Neural crest cell (in vitro differentiated cells): ENCODE measurements around the gene AMY1B. TPM values are rescaled to one million over a fixed set of nuclear protein-coding genes. Genes with fewer than 3 reads are reported as not detected.
"Not testable (repeated sequence)": the region's sequence is repeated elsewhere in the genome, so short reads cannot be mapped to it uniquely, and the experiment has no call there.

ENCODE experiments used
- DNase-seq: peaks from one replicate; pipeline ENCODE4 v3.0.0; 2021; ENCODE audit warnings: low read depth, mixed read lengths, low spot score
- H3K27ac Mint-ChIP-seq: one replicate; pipeline ENCODE4 v1.8.0; 2021; ENCODE audit warnings: mild to moderate bottlenecking, mixed read lengths; ENCODE audit not compliant: unreplicated experiment
- H3K27me3 Mint-ChIP-seq: 2 replicates; pipeline ENCODE4 v1.8.0; 2021; ENCODE audit warnings: low read depth, mild to moderate bottlenecking, mixed read lengths
- H3K36me3 Mint-ChIP-seq: 2 replicates; pipeline ENCODE4 v1.8.0; 2021; ENCODE audit warnings: low read depth, mild to moderate bottlenecking, mixed read lengths
- H3K4me1 Mint-ChIP-seq: 2 replicates; pipeline ENCODE4 v1.8.0; 2021; ENCODE audit warnings: mixed read lengths
- H3K4me3 Mint-ChIP-seq: one replicate; pipeline ENCODE4 v1.8.0; 2021; ENCODE audit warnings: mild to moderate bottlenecking, mixed read lengths
- H3K9me3 Mint-ChIP-seq: 2 replicates; pipeline ENCODE4 v1.8.0; 2021; ENCODE audit warnings: mixed read lengths
- long read RNA-seq: library from polyadenylated mRNA; unstranded; transcript quantifications from one replicate; pipeline ENCODE4 v2.0.0, GENCODE V29; 2020
- total RNA-seq: library from RNA; stranded (reverse); gene quantifications from 2 replicates; pipeline ENCODE4 v1.2.1, GENCODE V29; 2021

AMY1B gene
- not detected in 2 replicates for total RNA-seq
- long read RNA-seq, result 0 reads

- H3K27me3 Mint-ChIP-seq, H3K9me3 Mint-ChIP-seq, H3K36me3 Mint-ChIP-seq, H3K27ac Mint-ChIP-seq, DNase-seq, H3K4me3 Mint-ChIP-seq, H3K4me1 Mint-ChIP-seq: not testable (repeated sequence)
Observed at GRCh38 chr1:103696110-103696509, at the start of gene AMY1B. TSS of gene AMY1B (minus strand) at chr1:103696210. CDS start at chr1:103695639, 571 bp downstream.

- not testable (repeated sequence) for DNase-seq, H3K9me3 Mint-ChIP-seq, H3K36me3 Mint-ChIP-seq, H3K27ac Mint-ChIP-seq, H3K4me1 Mint-ChIP-seq, H3K4me3 Mint-ChIP-seq, H3K27me3 Mint-ChIP-seq
Observed at GRCh38 chr1:103745040-103745439, 49.0 kb upstream of the AMY1B start.

DNA sequence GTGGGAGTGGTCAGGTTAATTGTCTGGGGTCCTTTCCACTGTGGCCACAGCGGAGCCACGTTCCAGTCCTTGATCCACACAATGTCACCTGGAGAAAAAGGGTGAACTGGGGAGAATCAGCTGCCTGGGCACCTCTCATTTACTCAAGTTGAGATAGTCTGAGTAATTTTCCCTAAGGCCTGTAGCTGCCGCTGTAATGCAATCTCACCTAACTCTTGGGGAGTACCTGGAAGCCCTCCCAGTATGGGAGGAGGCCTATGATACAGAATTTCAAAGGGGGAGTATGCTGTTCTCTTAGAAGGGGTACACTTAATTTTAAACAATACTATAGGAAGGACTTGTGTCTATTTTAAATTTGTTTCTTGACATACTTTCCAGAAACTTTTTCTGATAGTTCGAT is 48.4 kb upstream of the AMY1B start:
- H3K27ac Mint-ChIP-seq, H3K4me3 Mint-ChIP-seq, H3K4me1 Mint-ChIP-seq, H3K9me3 Mint-ChIP-seq, DNase-seq, H3K27me3 Mint-ChIP-seq, H3K36me3 Mint-ChIP-seq: not testable (repeated sequence)

GRCh38 chr1:103738031-103738430 is 42.0 kb upstream of the AMY1B start:
- not testable (repeated sequence) for H3K36me3 Mint-ChIP-seq, H3K4me1 Mint-ChIP-seq, H3K27ac Mint-ChIP-seq, DNase-seq, H3K4me3 Mint-ChIP-seq, H3K9me3 Mint-ChIP-seq, H3K27me3 Mint-ChIP-seq

GRCh38 chr1:103735334-103735733 is 39.3 kb upstream of the AMY1B start:
- H3K4me3 Mint-ChIP-seq, DNase-seq, H3K27me3 Mint-ChIP-seq, H3K36me3 Mint-ChIP-seq, H3K27ac Mint-ChIP-seq, H3K4me1 Mint-ChIP-seq, H3K9me3 Mint-ChIP-seq: not testable (repeated sequence)

GRCh38 chr1:103721473-103721872 is 25.5 kb upstream of the AMY1B start:
- not testable (repeated sequence) for H3K4me3 Mint-ChIP-seq, H3K27ac Mint-ChIP-seq, H3K9me3 Mint-ChIP-seq, H3K36me3 Mint-ChIP-seq, H3K4me1 Mint-ChIP-seq, H3K27me3 Mint-ChIP-seq, DNase-seq

DNA sequence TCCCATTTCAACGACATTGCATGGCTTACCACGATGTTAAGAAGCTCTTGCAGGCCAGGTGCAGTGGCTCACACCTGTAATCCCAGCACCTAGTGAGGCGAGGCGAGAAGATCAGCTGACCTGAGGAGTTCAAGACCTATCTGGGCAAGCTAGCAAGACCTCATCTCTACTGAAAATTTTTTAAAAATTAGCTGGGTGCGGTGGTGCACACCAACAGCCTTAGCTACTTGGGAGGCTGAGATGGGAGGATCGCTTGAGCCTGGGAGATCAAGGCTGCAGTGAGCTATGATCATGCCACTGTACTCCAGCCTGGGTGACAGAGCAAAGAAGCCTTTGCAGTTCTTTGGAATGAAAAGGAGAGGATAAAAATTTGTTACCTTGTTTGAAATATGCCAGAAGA is 21.4 kb upstream of the AMY1B start:
- not testable (repeated sequence) for H3K9me3 Mint-ChIP-seq, H3K27me3 Mint-ChIP-seq, H3K4me1 Mint-ChIP-seq, H3K27ac Mint-ChIP-seq, H3K36me3 Mint-ChIP-seq, DNase-seq, H3K4me3 Mint-ChIP-seq

GRCh38 chr1:103710381-103710780 is 14.4 kb upstream of the AMY1B start:
- H3K27me3 Mint-ChIP-seq, H3K36me3 Mint-ChIP-seq, H3K27ac Mint-ChIP-seq, H3K4me1 Mint-ChIP-seq, DNase-seq, H3K9me3 Mint-ChIP-seq, H3K4me3 Mint-ChIP-seq: not testable (repeated sequence)

- H3K27ac Mint-ChIP-seq, H3K9me3 Mint-ChIP-seq, H3K27me3 Mint-ChIP-seq, H3K4me1 Mint-ChIP-seq, DNase-seq, H3K4me3 Mint-ChIP-seq, H3K36me3 Mint-ChIP-seq: not testable (repeated sequence)
Observed at GRCh38 chr1:103707670-103708069, 11.7 kb upstream of the AMY1B start.

DNA sequence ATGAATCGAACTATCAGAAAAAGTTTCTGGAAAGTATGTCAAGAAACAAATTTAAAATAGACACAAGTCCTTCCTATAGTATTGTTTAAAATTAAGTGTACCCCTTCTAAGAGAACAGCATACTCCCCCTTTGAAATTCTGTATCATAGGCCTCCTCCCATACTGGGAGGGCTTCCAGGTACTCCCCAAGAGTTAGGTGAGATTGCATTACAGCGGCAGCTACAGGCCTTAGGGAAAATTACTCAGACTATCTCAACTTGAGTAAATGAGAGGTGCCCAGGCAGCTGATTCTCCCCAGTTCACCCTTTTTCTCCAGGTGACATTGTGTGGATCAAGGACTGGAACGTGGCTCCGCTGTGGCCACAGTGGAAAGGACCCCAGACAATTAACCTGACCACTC is 5.2 kb upstream of the AMY1B start:
- H3K9me3 Mint-ChIP-seq, H3K27me3 Mint-ChIP-seq, H3K36me3 Mint-ChIP-seq, H3K27ac Mint-ChIP-seq, H3K4me1 Mint-ChIP-seq, DNase-seq, H3K4me3 Mint-ChIP-seq: not testable (repeated sequence)

DNA sequence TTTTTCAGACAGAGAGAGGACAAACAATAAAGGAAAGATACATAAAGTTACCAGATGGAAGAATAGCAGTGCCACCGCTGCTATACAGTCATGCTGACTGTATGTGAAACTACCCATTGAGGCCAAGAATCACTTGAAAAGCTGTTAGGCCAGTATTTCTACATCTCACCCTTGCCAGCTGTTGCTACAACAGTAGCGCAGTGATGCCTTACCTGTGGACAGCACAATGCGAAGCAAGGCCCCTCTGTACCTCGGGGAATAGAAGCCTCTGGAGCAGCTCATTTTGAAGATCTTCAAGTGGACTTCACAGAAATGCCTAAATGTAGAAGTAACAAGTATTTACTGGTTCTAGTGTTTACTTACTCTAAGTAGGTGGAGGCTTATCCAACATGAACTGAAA is 4.7 kb upstream of the AMY1B start:
- not testable (repeated sequence) for DNase-seq, H3K27ac Mint-ChIP-seq, H3K4me1 Mint-ChIP-seq, H3K4me3 Mint-ChIP-seq, H3K27me3 Mint-ChIP-seq, H3K9me3 Mint-ChIP-seq, H3K36me3 Mint-ChIP-seq

DNA sequence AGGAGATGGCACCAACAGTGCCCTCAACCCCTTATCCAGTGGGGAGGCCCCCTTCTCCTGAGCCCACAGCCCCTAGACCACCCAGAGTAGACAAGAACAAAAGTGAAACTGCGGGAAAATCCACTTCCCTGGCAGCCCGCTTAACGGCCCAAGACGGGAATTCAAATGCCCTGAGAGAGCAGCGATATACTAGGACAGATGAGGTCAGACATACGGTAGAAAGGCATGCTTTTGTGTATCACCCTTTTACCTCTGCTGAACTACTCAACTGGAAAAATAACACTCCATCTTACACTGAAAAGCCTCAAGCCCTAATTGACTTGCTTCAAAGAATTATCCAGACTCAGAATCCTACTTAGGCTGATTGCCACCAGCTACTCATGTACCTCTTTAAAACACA is 1.4 kb upstream of the AMY1B start:
- not testable (repeated sequence) for H3K27ac Mint-ChIP-seq, H3K27me3 Mint-ChIP-seq, H3K9me3 Mint-ChIP-seq, H3K4me1 Mint-ChIP-seq, DNase-seq, H3K36me3 Mint-ChIP-seq, H3K4me3 Mint-ChIP-seq

- not testable (repeated sequence) for H3K4me3 Mint-ChIP-seq, H3K4me1 Mint-ChIP-seq, H3K9me3 Mint-ChIP-seq, DNase-seq, H3K27me3 Mint-ChIP-seq, H3K27ac Mint-ChIP-seq, H3K36me3 Mint-ChIP-seq
Observed at GRCh38 chr1:103676335-103676734, 19.7 kb downstream of the AMY1B start.

GRCh38 chr1:103655460-103655859 is 40.5 kb downstream of the AMY1B start, which contains the start of gene AMY1A:
TSS of gene AMY1A (plus strand) at chr1:103655760. CDS start at chr1:103656331, 571 bp downstream.
- H3K27me3 Mint-ChIP-seq, H3K4me3 Mint-ChIP-seq, DNase-seq: not testable (repeated sequence)

GRCh38 chr1:103654133-103654532 is 41.9 kb downstream of the AMY1B start:
- H3K27ac Mint-ChIP-seq, H3K9me3 Mint-ChIP-seq, H3K36me3 Mint-ChIP-seq, H3K4me1 Mint-ChIP-seq, H3K27me3 Mint-ChIP-seq, H3K4me3 Mint-ChIP-seq, DNase-seq: not testable (repeated sequence)

More at GRCh38 chr1:103655460-103655859, 40.5 kb downstream of the AMY1B start, which contains the start of gene AMY1A:
- not testable (repeated sequence) for H3K4me1 Mint-ChIP-seq, H3K9me3 Mint-ChIP-seq, H3K36me3 Mint-ChIP-seq, H3K27ac Mint-ChIP-seq
